Upper lobe of left lung (tissue), 6 donors: ENCODE data around the gene TRAPPC6A. TPM values are rescaled to one million over a fixed set of nuclear protein-coding genes. Genes with fewer than 3 reads are reported as not detected.
A peak's percentile ranks its signal among the peaks of the same experiment; 100 is the strongest.

Source experiments
- ATAC-seq, 2 donors: fragments of 200-7000 bp; cut with Tn5 transposase; one replicate each; pipeline ENCODE4 v1.9.1; 2022; ENCODE audit warnings: mild to moderate bottlenecking in 2 of 2, moderate library complexity in 2 of 2; ENCODE audit not compliant: low FRiP score in 2 of 2
- DNase-seq, 2 donors: peaks; one replicate each; pipeline ENCODE4 v3.0.0-alpha.2; 2019 to 2020
- H3K27ac ChIP-seq, 4 donors: fragments of 200-600 bp; sonication (generic); one replicate each; pipeline ENCODE4 v1.5.1; 2016 to 2019
- H3K27me3 ChIP-seq, 4 donors: fragments of 200-600 bp; sonication (generic); one replicate each; pipeline ENCODE4 v1.5.1; 2017 to 2019
- H3K36me3 ChIP-seq, 4 donors: fragments of 200-600 bp; sonication (generic); one replicate each; pipeline ENCODE4 v1.5.1; 2016 to 2019
- H3K4me1 ChIP-seq, 4 donors: fragments of 200-600 bp; sonication (generic); one replicate each; pipeline ENCODE4 v1.5.1; 2018 to 2019
- H3K4me3 ChIP-seq, 4 donors: fragments of 200-600 bp; sonication (generic); one replicate each; pipeline ENCODE4 v1.5.1; 2017 to 2019; ENCODE audit warnings: mild to moderate bottlenecking in 2 of 4, moderate library complexity in 1 of 4
- H3K9me3 ChIP-seq, 4 donors: fragments of 200-600 bp; sonication (generic); one replicate each; pipeline ENCODE4 v1.5.1; 2018 to 2019
- EP300 ChIP-seq, 4 donors: sonication (generic); formaldehyde crosslinking; IDR thresholded peaks; one replicate each; pipeline ENCODE4 v1.5.1; 2017; ENCODE audit warnings: antibody characterized with exemption in 4 of 4, control low read depth in 2 of 4
- POLR2A ChIP-seq, 4 donors: fragments of 450-650 bp; IDR thresholded peaks; one replicate each; pipeline ENCODE4 v1.5.1; 2016 to 2017; ENCODE audit warnings: antibody characterized with exemption in 4 of 4, mild to moderate bottlenecking in 2 of 4
- POLR2AphosphoS5 ChIP-seq, 2 donors: sonication (generic); formaldehyde crosslinking; IDR thresholded peaks; one replicate each; pipeline ENCODE4 v1.5.1; 2017; ENCODE audit warnings: antibody characterized with exemption in 2 of 2
- WGBS, 2 donors: methylation state at CpG; one replicate each; pipeline ENCODE4 v1.1.5; 2017 to 2018; 5-methylcytosine and 5-hydroxymethylcytosine counted together
- total RNA-seq, 6 donors: library from RNA; depleted of rRNA in 4 of 6; stranded (reverse); fragments of >200 nt in 4 of 6; gene quantifications; one replicate each; pipeline versions ENCODE4 v1.1.0 to v1.2.1, GENCODE V29; 2016 to 2021
- TF ChIP-seq, protein P1 (sequence below), 6 experiments: fragments of 450-650 bp in 4 of 6; fragments of 200-600 bp in 2 of 6; sonication (generic) in 2 of 6; IDR thresholded peaks; one replicate each; pipeline ENCODE4 v1.5.1; 2016 to 2019; ENCODE audit warnings: antibody characterized with exemption in 6 of 6
- donor health status: DM: no; HTN: no; CAD: no; lungs with moderate emphysema.
- donor health status: DM: no; HTN: yes; CAD: no; lungs with severe emphysema.

TRAPPC6A gene
- total RNA-seq, 6 donors from 2014 or later = 10.5 to 53.3 (median 23.7) TPM

DNA sequence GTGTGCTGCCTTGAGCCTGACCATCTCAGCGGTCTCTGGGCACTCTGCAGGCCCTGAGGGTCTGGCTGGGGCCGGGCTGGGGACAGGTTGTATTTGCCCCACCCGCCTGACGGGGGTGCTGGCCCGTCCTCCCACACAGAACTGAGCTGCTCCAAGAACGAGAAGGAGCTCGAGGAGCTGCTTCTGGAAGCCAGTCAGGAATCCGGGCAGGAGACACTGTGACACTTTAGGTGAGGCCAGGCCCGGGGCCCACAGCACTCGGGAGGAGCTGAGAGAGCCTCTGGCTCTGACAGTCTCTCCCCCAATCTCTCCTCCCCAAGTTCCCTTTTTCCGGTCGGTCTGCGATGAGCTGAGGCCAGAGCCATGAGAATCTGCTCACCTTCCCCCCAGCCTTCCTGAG is 31.8 kb downstream of the TRAPPC6A start:
- H3K36me3 ChIP-seq = peaks cover 5 to 55% (median 42%) of the 10 kb centered on the region in 4 donors
- no peak for ATAC-seq
- WGBS, 2 donors = 60 to 81% methylated on average over 1 to 13 of the region's 13 CpGs

DNA sequence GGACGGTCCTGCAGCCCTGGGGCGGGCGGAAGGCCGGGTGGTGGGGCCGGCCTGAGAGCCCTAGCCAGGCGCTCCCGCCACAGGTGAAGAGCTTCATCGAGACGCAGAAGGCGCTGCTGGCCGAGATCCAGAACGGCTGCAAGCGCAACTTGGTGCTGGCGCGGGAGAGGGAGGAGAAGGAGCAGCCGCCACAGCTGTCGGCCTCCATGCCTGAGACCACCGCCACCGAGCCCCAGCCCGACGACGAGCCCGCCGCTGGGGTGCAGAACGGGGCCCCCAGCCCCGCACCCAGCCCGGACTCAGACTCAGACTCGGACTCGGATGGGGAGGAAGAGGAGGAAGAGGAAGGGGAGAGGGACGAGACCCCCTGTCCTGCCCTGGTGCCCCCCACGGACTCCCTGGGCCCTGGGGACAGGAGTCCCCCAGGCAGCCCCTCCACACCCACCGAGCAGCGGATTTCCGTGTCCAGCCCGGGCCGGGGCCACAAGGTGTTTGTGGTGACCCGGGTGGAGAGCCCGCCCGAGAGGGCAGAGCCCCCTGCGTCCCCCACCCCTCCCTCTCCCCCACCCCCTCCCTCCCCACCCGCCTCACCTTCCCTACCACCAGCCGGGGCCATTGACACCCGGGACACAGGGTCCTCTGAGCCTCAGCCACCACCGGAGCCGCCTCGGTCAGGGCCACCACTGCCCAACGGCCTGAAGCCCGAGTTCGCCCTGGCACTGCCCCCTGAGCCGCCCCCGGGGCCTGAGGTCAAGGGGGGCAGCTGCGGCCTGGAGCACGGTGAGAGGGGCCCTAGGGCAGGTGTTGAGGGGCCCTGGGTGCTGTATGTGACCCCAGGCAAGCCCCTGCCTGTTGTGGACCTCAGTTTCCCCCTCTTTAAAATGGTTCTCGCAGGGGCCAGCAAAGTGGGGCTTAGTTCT is 32.5 kb downstream of the TRAPPC6A start:
- Histone ChIP-seq H3K4me1 (no peaks in the 10 kb centered on the region), H3K27ac (no peak overlapping the region), H3K9me3 (no peaks in the 10 kb centered on the region), H3K36me3 (peaks cover 5 to 62% (median 46%) of the 10 kb centered on the region in 4 donors), H3K27me3 (no peaks in the 10 kb centered on the region), H3K4me3 (no peak overlapping the region)
- ATAC-seq = no peak
- TF ChIP-seq POLR2A (IDR thresholded peaks at IDR 0.05) (no peak), POLR2AphosphoS5 (IDR thresholded peaks at IDR 0.05) (no peak), EP300 (IDR thresholded peaks at IDR 0.05) (no peak)
- TF ChIP-seq, protein P1, sequence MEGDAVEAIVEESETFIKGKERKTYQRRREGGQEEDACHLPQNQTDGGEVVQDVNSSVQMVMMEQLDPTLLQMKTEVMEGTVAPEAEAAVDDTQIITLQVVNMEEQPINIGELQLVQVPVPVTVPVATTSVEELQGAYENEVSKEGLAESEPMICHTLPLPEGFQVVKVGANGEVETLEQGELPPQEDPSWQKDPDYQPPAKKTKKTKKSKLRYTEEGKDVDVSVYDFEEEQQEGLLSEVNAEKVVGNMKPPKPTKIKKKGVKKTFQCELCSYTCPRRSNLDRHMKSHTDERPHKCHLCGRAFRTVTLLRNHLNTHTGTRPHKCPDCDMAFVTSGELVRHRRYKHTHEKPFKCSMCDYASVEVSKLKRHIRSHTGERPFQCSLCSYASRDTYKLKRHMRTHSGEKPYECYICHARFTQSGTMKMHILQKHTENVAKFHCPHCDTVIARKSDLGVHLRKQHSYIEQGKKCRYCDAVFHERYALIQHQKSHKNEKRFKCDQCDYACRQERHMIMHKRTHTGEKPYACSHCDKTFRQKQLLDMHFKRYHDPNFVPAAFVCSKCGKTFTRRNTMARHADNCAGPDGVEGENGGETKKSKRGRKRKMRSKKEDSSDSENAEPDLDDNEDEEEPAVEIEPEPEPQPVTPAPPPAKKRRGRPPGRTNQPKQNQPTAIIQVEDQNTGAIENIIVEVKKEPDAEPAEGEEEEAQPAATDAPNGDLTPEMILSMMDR (IDR thresholded peaks at IDR 0.05) = no peak
- WGBS, 2 donors = 97 to 98% methylated on average over 25 to 44 of the region's 54 CpGs
- DNase-seq = peak in 1 of 2 donors; percentile 74

More for the DNA sequence above, 31.8 kb downstream of the TRAPPC6A start:
- H3K4me1 ChIP-seq = peaks cover 0 to under 1% (median 0%) of the 10 kb centered on the region in 4 donors
- H3K27ac ChIP-seq = no peak overlapping the region
- DNase-seq = no peak
- H3K4me3 ChIP-seq = no peak overlapping the region
- H3K27me3 ChIP-seq = peaks cover 0 to 2% (median 0%) of the 10 kb centered on the region in 4 donors
- no peaks in the 10 kb centered on the region for H3K9me3 ChIP-seq
- TF ChIP-seq, protein P1 (IDR thresholded peaks at IDR 0.05) = no peak
- TF ChIP-seq POLR2A (IDR thresholded peaks at IDR 0.05) = no peak
- no peak for TF ChIP-seq POLR2AphosphoS5 (IDR thresholded peaks at IDR 0.05)
- no peak for TF ChIP-seq EP300 (IDR thresholded peaks at IDR 0.05)

DNA sequence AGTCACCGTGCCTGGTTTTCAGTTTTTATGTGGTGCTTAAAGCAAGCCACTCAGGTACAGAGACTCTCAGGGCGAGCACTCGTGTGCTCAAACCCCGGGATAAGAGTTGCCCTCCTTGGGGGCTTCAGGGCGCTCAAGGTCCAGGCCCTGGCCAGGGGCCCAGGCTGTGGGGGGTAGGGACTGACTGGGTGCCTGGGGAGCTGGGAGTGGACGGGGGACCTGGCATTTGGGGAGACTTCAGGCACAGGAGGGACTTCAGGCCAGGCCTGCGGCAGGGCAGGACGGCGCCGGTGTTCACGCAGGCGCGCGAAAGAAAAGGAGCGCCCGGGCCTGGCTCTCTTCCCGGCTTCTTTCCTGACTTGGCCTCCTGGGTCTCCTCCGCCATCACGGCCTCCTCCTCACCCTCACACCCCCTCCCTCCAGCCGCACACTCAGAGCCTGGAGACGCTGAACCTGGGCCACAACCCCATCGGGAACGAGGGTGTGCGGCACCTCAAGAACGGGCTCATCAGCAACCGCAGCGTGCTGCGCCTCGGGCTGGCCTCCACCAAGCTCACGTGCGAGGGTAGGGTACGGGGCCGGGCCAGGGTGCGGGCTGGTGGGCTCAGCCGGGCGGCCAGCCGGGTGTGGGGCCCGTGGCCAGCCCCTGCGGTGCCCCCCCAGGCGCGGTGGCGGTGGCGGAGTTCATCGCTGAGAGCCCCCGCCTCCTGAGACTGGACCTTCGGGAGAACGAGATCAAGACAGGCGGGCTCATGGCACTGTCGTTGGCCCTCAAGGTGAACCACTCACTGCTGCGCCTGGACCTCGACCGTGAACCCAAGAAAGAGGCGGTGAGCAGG is 33.4 kb downstream of the TRAPPC6A start:
- ATAC-seq (no peak), DNase-seq (peak in 1 of 2 donors; percentile 81)

DNA sequence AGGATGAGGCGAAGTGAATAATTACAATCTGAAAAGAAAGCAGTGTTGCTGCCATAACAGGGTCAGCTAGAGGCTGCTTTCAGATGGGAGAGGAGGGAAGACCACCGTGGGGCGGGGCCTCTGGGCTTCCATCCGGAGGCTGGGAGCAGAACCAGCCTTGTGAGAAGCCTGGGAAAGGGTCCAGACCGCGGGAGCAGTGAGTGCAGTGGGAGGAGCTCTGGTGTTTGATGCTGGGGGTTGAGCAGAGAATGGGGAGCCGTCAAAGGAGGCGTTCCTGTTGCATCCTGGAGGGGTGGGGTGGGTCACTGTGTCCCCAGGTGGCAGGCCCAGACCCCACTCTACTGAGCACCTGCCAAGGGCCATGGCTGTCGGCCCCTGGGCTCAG is 35.3 kb downstream of the TRAPPC6A start:
- 80 to 88% methylated on average over 8 of the region's 9 CpGs for WGBS, 2 donors

More for the DNA sequence above, 33.4 kb downstream of the TRAPPC6A start:
- H3K27me3 ChIP-seq = no peaks in the 10 kb centered on the region
- no peaks in the 10 kb centered on the region for H3K9me3 ChIP-seq
- peaks cover 5 to 65% (median 48%) of the 10 kb centered on the region in 4 donors for H3K36me3 ChIP-seq
- H3K27ac ChIP-seq = no peak overlapping the region
- H3K4me1 ChIP-seq = no peaks in the 10 kb centered on the region
- no peak for TF ChIP-seq POLR2A (IDR thresholded peaks at IDR 0.05)
- TF ChIP-seq, protein P1 (IDR thresholded peaks at IDR 0.05) = no peak
- TF ChIP-seq POLR2AphosphoS5 (IDR thresholded peaks at IDR 0.05) = no peak
- no peak for TF ChIP-seq EP300 (IDR thresholded peaks at IDR 0.05)
- 95 to 97% methylated on average over 28 to 36 of the region's 53 CpGs for WGBS, 2 donors
- H3K4me3 ChIP-seq = no peak overlapping the region

More for the DNA sequence above, 35.3 kb downstream of the TRAPPC6A start:
- Histone ChIP-seq H3K27ac (no peak overlapping the region), H3K36me3 (peaks cover 5 to 65% (median 48%) of the 10 kb centered on the region in 4 donors), H3K9me3 (no peaks in the 10 kb centered on the region), H3K4me3 (no peak overlapping the region), H3K27me3 (no peaks in the 10 kb centered on the region), H3K4me1 (no peaks in the 10 kb centered on the region)
- DNase-seq (no peak), ATAC-seq (no peak)
- no peak for TF ChIP-seq EP300 (IDR thresholded peaks at IDR 0.05)
- TF ChIP-seq, protein P1 (IDR thresholded peaks at IDR 0.05) = no peak
- no peak for TF ChIP-seq POLR2AphosphoS5 (IDR thresholded peaks at IDR 0.05)
- TF ChIP-seq POLR2A (IDR thresholded peaks at IDR 0.05) = no peak
